ENCODE measurements around the gene PDE3A. TPM values are rescaled to one million over a fixed set of nuclear protein-coding genes. Genes with fewer than 3 reads are reported as not detected.
A peak's percentile ranks its signal among the peaks of the same experiment; 100 is the strongest.
"Not testable (repeated sequence)": the region's sequence is repeated elsewhere in the genome, so short reads cannot be mapped to it uniquely, and the experiment has no call there.

Gene PDE3A
- total RNA-seq (2021) (0.61 and 0.80 TPM in 2 replicates), Bru-seq, nascent RNA (percentile 36 among the genes with signal in this experiment), BruChase-seq, experiment 1, labeled RNA remaining after a 2-hour chase (percentile 34 among the genes with signal in this experiment), BruChase-seq, experiment 2, labeled RNA remaining after a 6-hour chase (percentile 35 among the genes with signal in this experiment)
- long read RNA-seq, partial matches to known transcripts = 2 of 3 reads
- long read RNA-seq, other reads (novel, unspliced or antisense) = 1 of 3 reads

DNA sequence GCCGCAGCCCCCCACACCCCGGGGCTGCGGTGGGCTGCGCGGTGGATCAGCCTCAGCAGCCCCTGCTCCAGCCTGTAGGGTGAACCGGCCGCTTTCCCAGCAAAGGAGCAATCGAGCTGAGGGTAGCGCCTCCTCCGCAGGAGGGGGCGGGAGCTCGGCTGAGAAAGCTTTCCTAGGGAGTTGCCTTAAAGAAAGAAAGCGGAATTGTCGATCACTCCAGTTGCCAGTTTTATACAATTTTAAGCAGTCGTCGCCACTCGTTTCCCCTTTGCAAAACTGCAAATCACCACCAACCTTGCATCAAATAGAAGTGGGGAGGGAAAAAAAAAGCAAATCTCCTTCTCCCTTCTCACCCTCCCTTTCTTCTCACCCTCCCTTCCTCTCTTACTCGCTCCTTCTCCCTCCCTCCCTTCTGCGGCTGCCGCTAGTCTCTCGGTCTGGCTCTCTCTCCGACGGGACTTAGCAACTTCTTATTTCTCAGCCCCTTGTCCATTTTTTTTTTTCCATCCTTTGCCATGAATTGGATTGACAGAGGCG, at the start of gene PDE3A:
Gene PDE3A (plus strand): TSS at position 424 of the 537 bp plus-strand sequence. CDS start 748 bp downstream, outside the sequence.
- ChIA-PET POLR2A (ENCODE audit: low non-redundant PET) (interaction anchor here (0.7 kb wide), 1 partner anchor 667 kb away, joined by 6 read pairs; no protein-coding TSS in a partner anchor), CTCF (interaction anchor here (0.7 to 0.8 kb wide), 2 partner anchors 10 to 618 kb away, joined by 4 to 8 read pairs; no protein-coding TSS in a partner anchor)
- intact Hi-C loops (cut with micrococcal nuclease; ENCODE audit: unreplicated experiment) = loop anchor here (1.0 kb wide), 1 partner anchor 246 kb away; no protein-coding TSS in a partner anchor
- H3K27ac ChIP-seq (ENCODE audit: low read depth, low read length, poor library complexity, severe bottlenecking) = peak within 1 kb of the TSS; percentile 6
- TF ChIP-seq EZH2 (IDR thresholded peaks at IDR 0.05; ENCODE audit: borderline replicate concordance, low read depth, low read length, poor library complexity, severe bottlenecking) = no peak
- TF ChIP-seq, protein P1, sequence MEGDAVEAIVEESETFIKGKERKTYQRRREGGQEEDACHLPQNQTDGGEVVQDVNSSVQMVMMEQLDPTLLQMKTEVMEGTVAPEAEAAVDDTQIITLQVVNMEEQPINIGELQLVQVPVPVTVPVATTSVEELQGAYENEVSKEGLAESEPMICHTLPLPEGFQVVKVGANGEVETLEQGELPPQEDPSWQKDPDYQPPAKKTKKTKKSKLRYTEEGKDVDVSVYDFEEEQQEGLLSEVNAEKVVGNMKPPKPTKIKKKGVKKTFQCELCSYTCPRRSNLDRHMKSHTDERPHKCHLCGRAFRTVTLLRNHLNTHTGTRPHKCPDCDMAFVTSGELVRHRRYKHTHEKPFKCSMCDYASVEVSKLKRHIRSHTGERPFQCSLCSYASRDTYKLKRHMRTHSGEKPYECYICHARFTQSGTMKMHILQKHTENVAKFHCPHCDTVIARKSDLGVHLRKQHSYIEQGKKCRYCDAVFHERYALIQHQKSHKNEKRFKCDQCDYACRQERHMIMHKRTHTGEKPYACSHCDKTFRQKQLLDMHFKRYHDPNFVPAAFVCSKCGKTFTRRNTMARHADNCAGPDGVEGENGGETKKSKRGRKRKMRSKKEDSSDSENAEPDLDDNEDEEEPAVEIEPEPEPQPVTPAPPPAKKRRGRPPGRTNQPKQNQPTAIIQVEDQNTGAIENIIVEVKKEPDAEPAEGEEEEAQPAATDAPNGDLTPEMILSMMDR (conservative IDR thresholded peaks at IDR 0.05; ENCODE audit: low read depth, low read length) = 0 out of 2 replicates have a peak, but pooled peaks have one; percentile 6
- H3K4me1 ChIP-seq (ENCODE audit: insufficient read depth, low read length, poor library complexity, severe bottlenecking) = peaks cover 4% of the 10 kb centered on the region
- H3K9me3 ChIP-seq (ENCODE audit: low read depth, low read length, poor library complexity, severe bottlenecking) = no peaks in the 10 kb centered on the region
- peak within 1 kb of the TSS; percentile 55 for H3K4me3 ChIP-seq (ENCODE audit: low read depth, low read length, poor library complexity, severe bottlenecking)
- H3K27me3 ChIP-seq (replicated peaks; ENCODE audit: insufficient read depth, low read depth, low read length, poor library complexity) = peaks cover 47% of the 10 kb centered on the region
- H3K36me3 ChIP-seq (ENCODE audit: insufficient read depth, low read length, poor library complexity, severe bottlenecking) = no peaks in the 10 kb centered on the region
- DNase-seq (ENCODE audit: low spot score) = peak; percentile 83
- no TSS peak for BruUV-seq (replicated peaks)

DNA sequence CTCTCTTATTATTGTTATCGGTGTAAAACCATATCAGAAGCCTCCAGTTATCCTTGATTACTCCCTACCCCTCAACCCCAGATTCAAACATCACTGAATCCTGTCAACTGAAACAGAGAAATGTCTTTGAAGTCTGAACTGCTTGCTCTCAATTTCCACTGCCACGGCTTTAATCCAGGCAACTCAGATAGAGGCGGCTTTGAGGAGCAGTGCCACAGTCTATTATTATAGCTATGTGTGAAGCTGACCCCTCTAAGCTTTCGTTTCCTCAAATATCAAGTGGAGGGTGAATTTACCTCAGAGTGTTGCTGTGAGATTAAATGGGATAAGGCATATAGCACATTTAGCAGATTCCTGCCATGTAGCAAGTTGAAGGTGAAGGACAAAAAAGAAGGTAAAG, 49.0 kb upstream of the PDE3A start:
- BruUV-seq (replicated peaks) = no TSS peak
- intact Hi-C loops (cut with micrococcal nuclease; ENCODE audit: unreplicated experiment) = loop anchor here (2.0 kb wide), 1 partner anchor 43 kb away; no protein-coding TSS in a partner anchor
- H3K27me3 ChIP-seq (replicated peaks; ENCODE audit: insufficient read depth, low read depth, low read length, poor library complexity) = peaks cover 10% of the 10 kb centered on the region
- POLR2A ChIA-PET (ENCODE audit: low non-redundant PET) = no interaction called here
- CTCF ChIA-PET = no interaction called here
- no peak overlapping the region for H3K4me3 ChIP-seq (ENCODE audit: low read depth, low read length, poor library complexity, severe bottlenecking)
- no peak for DNase-seq (ENCODE audit: low spot score)
- H3K4me1 ChIP-seq (ENCODE audit: insufficient read depth, low read length, poor library complexity, severe bottlenecking) = no peaks in the 10 kb centered on the region
- TF ChIP-seq, protein P1 (conservative IDR thresholded peaks at IDR 0.05; ENCODE audit: low read depth, low read length) = no peak
- TF ChIP-seq EZH2 (IDR thresholded peaks at IDR 0.05; ENCODE audit: borderline replicate concordance, low read depth, low read length, poor library complexity, severe bottlenecking) = no peak
- no peaks in the 10 kb centered on the region for H3K9me3 ChIP-seq (ENCODE audit: low read depth, low read length, poor library complexity, severe bottlenecking)
- no peaks in the 10 kb centered on the region for H3K36me3 ChIP-seq (ENCODE audit: insufficient read depth, low read length, poor library complexity, severe bottlenecking)
- no peak overlapping the region for H3K27ac ChIP-seq (ENCODE audit: low read depth, low read length, poor library complexity, severe bottlenecking)

DNA sequence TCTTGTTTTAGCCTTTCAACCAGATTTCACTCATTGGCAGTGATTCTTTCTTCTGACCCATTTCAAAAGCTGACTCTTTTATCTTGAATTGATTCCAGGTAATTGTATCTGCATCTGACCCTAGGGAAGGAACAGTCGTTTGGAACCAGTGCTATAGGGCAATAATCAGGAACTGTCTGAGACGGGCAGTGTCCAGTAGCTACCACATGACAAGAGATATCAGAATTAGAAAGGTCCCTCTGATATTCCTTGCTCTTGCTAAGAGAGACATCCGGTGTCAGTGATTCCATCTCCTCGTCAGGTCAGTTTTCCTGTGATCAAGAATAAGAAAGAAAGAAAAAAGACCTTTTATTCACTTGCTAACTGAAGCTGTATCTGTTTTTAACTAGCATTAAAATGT, 47.8 kb upstream of the PDE3A start:
- Histone ChIP-seq H3K27ac (ENCODE audit: low read depth, low read length, poor library complexity, severe bottlenecking) (no peak overlapping the region), H3K9me3 (ENCODE audit: low read depth, low read length, poor library complexity, severe bottlenecking) (no peaks in the 10 kb centered on the region), H3K27me3 (replicated peaks; ENCODE audit: insufficient read depth, low read depth, low read length, poor library complexity) (peaks cover 10% of the 10 kb centered on the region), H3K4me1 (ENCODE audit: insufficient read depth, low read length, poor library complexity, severe bottlenecking) (no peaks in the 10 kb centered on the region), H3K36me3 (ENCODE audit: insufficient read depth, low read length, poor library complexity, severe bottlenecking) (no peaks in the 10 kb centered on the region), H3K4me3 (ENCODE audit: low read depth, low read length, poor library complexity, severe bottlenecking) (no peak overlapping the region)
- no TSS peak for BruUV-seq (replicated peaks)
- POLR2A ChIA-PET (ENCODE audit: low non-redundant PET) = no interaction called here
- no peak for DNase-seq (ENCODE audit: low spot score)
- CTCF ChIA-PET = no interaction called here
- TF ChIP-seq, protein P1 (conservative IDR thresholded peaks at IDR 0.05; ENCODE audit: low read depth, low read length) = no peak
- TF ChIP-seq EZH2 (IDR thresholded peaks at IDR 0.05; ENCODE audit: borderline replicate concordance, low read depth, low read length, poor library complexity, severe bottlenecking) = no peak
- intact Hi-C loops (cut with micrococcal nuclease; ENCODE audit: unreplicated experiment) = no loop called here

DNA sequence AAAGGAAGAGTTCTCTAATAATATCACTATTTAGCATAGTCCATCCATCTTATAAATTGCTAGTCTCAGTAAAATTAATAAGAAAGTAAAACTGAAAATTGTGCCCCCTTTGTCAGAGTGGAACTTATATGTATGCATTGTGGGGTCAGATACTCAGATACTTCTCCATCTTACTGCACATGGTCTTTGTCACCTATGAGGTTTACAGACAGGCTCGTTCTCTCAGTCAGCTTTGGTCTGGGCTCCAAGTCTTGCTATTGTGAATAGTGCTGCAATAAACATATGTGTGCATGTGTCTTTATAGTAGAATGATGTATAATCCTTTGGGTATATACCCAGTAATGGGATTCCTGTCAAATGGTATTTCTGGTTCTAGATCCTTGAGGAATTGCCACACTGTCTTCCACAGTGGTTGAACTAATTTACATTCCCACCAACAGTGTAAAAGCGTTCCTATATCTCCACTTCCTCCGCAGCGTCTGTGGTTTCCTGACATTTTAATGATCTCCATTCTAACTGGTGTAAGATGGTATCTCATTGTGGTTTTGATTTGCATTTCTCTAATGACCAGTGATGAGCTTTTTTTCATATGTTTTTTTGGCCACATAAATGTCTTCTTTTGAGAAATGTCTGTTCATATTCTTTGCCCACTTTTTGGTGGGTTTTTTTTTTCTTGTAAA, 37.4 kb upstream of the PDE3A start:
- H3K36me3 ChIP-seq (ENCODE audit: insufficient read depth, low read length, poor library complexity, severe bottlenecking); intact Hi-C loops (cut with micrococcal nuclease; ENCODE audit: unreplicated experiment); BruUV-seq (replicated peaks); CTCF ChIA-PET; H3K27me3 ChIP-seq (replicated peaks; ENCODE audit: insufficient read depth, low read depth, low read length, poor library complexity); H3K9me3 ChIP-seq (ENCODE audit: low read depth, low read length, poor library complexity, severe bottlenecking); H3K4me1 ChIP-seq (ENCODE audit: insufficient read depth, low read length, poor library complexity, severe bottlenecking); H3K4me3 ChIP-seq (ENCODE audit: low read depth, low read length, poor library complexity, severe bottlenecking); POLR2A ChIA-PET (ENCODE audit: low non-redundant PET); H3K27ac ChIP-seq (ENCODE audit: low read depth, low read length, poor library complexity, severe bottlenecking): not testable (repeated sequence)
- peak; percentile 41 for DNase-seq (ENCODE audit: low spot score)
